ENCODE results near the gene RAB12.
"Not testable (repeated sequence)": the region's sequence is repeated elsewhere in the genome, so short reads cannot be mapped to it uniquely, and the experiment has no call there.

The RAB12 gene

GRCh38 chr18:8614875-8615274 lies 5.6 kb downstream of the RAB12 start:
- no peak for DNase-seq (ENCODE audit: low read depth)

GRCh38 chr18:8615397-8616027 lies 6.3 kb downstream of the RAB12 start:
- peak; percentile 67 for DNase-seq (ENCODE audit: low read depth)

- DNase-seq (ENCODE audit: low read depth) = no peak
Measured at GRCh38 chr18:8616028-8616401, 6.8 kb downstream of the RAB12 start.

GRCh38 chr18:8617907-8618306 lies 8.7 kb downstream of the RAB12 start:
- DNase-seq (ENCODE audit: low read depth) = no peak

GRCh38 chr18:8619041-8619440 lies 9.8 kb downstream of the RAB12 start:
- no peak for DNase-seq (ENCODE audit: low read depth)

GRCh38 chr18:8619835-8620577 lies 10.8 kb downstream of the RAB12 start:
- no peak for DNase-seq (ENCODE audit: low read depth)

GRCh38 chr18:8620845-8621244 lies 11.6 kb downstream of the RAB12 start:
- DNase-seq (ENCODE audit: low read depth) = no peak

GRCh38 chr18:8622625-8623024 lies 13.4 kb downstream of the RAB12 start:
- not testable (repeated sequence) for DNase-seq (ENCODE audit: low read depth)

GRCh38 chr18:8623549-8624106 lies 14.4 kb downstream of the RAB12 start:
- DNase-seq (ENCODE audit: low read depth) = no peak

GRCh38 chr18:8625461-8626092 lies 16.3 kb downstream of the RAB12 start:
- DNase-seq (ENCODE audit: low read depth) = no peak

- DNase-seq (ENCODE audit: low read depth) = no peak
Measured at GRCh38 chr18:8626414-8627106, 17.3 kb downstream of the RAB12 start.

- DNase-seq (ENCODE audit: low read depth) = no peak
Measured at GRCh38 chr18:8627107-8627472, 17.9 kb downstream of the RAB12 start.

GRCh38 chr18:8627540-8627939 lies 18.3 kb downstream of the RAB12 start:
- DNase-seq (ENCODE audit: low read depth) = no peak

GRCh38 chr18:8629602-8630001 lies 20.4 kb downstream of the RAB12 start:
- no peak for DNase-seq (ENCODE audit: low read depth)

GRCh38 chr18:8630546-8630945 lies 21.3 kb downstream of the RAB12 start:
- no peak for DNase-seq (ENCODE audit: low read depth)

GRCh38 chr18:8631265-8631664 lies 22.0 kb downstream of the RAB12 start:
- no peak for DNase-seq (ENCODE audit: low read depth)

GRCh38 chr18:8632386-8632785 lies 23.1 kb downstream of the RAB12 start:
- DNase-seq (ENCODE audit: low read depth) = no peak

- DNase-seq (ENCODE audit: low read depth) = no peak
Measured at GRCh38 chr18:8634508-8634907, 25.3 kb downstream of the RAB12 start.

GRCh38 chr18:8635087-8635486 lies 25.9 kb downstream of the RAB12 start:
- no peak for DNase-seq (ENCODE audit: low read depth)

GRCh38 chr18:8639762-8640161 lies 30.5 kb downstream of the RAB12 start:
- DNase-seq (ENCODE audit: low read depth) = no peak

GRCh38 chr18:8643326-8643878 lies 34.2 kb downstream of the RAB12 start:
- DNase-seq (ENCODE audit: low read depth) = no peak

- DNase-seq (ENCODE audit: low read depth) = not testable (repeated sequence)
Measured at GRCh38 chr18:8647359-8647758, 38.1 kb downstream of the RAB12 start.

All from HS-5 (cell line).